Measurements from ENCODE around the gene AVPI1.
"Not testable (repeated sequence)": the region's sequence is repeated elsewhere in the genome, so short reads cannot be mapped to it uniquely, and the experiment has no call there.

- not testable (repeated sequence) for TF ChIP-seq ZNF449 (tag by site-specific recombination; IDR thresholded peaks at IDR 0.05); CTCF (tag by site-specific recombination; IDR thresholded peaks at IDR 0.05); REST (tag by site-specific recombination; IDR thresholded peaks at IDR 0.05); ZNF221 (tag by site-specific recombination; IDR thresholded peaks at IDR 0.05; ENCODE audit: borderline replicate concordance); ZNF398 (tag by site-specific recombination; IDR thresholded peaks at IDR 0.05); ZNF610 (tag by site-specific recombination; IDR thresholded peaks at IDR 0.05; ENCODE audit: borderline replicate concordance); PBX3 (CRISPR knock-in tag; IDR thresholded peaks at IDR 0.05); ZNF423 (tag by site-specific recombination; IDR thresholded peaks at IDR 0.05); ZNF132 (tag by site-specific recombination; IDR thresholded peaks at IDR 0.05; ENCODE audit: borderline replicate concordance); ZBTB21 (tag by site-specific recombination; IDR thresholded peaks at IDR 0.05); SP2 (tag by site-specific recombination; IDR thresholded peaks at IDR 0.05)
These were observed 48.0 kb downstream of the AVPI1 start for GRCh38 chr10:97639090-97639489.

Measured in HEK293 (cell line).